Astrocyte (in vitro differentiated cells and primary cell): Measurements from ENCODE around the gene TPT1.

ENCODE experiments used
- EZH2 ChIP-seq: IDR thresholded peaks from 2 replicates; pipeline ENCODE4 v1.6.1; 2012; ENCODE audit warnings: mild to moderate bottlenecking, low read length, inconsistent platforms; ENCODE audit not compliant: insufficient read depth
- TF ChIP-seq, protein P1 (sequence below): IDR thresholded peaks from 2 replicates; pipeline ENCODE4 v1.5.1; 2011; ENCODE audit warnings: low read depth, mild to moderate bottlenecking, inconsistent platforms, low read length, moderate library complexity; ENCODE audit not compliant: insufficient read depth

- TF ChIP-seq, protein P1, sequence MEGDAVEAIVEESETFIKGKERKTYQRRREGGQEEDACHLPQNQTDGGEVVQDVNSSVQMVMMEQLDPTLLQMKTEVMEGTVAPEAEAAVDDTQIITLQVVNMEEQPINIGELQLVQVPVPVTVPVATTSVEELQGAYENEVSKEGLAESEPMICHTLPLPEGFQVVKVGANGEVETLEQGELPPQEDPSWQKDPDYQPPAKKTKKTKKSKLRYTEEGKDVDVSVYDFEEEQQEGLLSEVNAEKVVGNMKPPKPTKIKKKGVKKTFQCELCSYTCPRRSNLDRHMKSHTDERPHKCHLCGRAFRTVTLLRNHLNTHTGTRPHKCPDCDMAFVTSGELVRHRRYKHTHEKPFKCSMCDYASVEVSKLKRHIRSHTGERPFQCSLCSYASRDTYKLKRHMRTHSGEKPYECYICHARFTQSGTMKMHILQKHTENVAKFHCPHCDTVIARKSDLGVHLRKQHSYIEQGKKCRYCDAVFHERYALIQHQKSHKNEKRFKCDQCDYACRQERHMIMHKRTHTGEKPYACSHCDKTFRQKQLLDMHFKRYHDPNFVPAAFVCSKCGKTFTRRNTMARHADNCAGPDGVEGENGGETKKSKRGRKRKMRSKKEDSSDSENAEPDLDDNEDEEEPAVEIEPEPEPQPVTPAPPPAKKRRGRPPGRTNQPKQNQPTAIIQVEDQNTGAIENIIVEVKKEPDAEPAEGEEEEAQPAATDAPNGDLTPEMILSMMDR: no peak
- no peak for TF ChIP-seq EZH2
Measured at GRCh38 chr13:45301263-45301662, 39.7 kb downstream of the TPT1 start.
